SK-N-SH (cell line): ENCODE results near the gene GDAP2. TPM values are rescaled to one million over a fixed set of nuclear protein-coding genes. Genes with fewer than 3 reads are reported as not detected.

Experiments used
- CTCF ChIA-PET: fragments of 300-600, 350-600 bp; formaldehyde crosslinking; extraction: SDS; loops from one replicate; lab custom pipeline; 2021; lab: Yijun Ruan, JAX
- POLR2A ChIA-PET: fragments of 350-600 bp; sonication (Branson Sonifier 250); formaldehyde crosslinking; extraction: SDS; loops from one replicate; lab custom pipeline; 2020; ENCODE audit warnings: antibody characterized with exemption, inconsistent platforms; lab: Yijun Ruan, JAX
- DNase-seq: peaks from one replicate; pipeline ENCODE4 v3.0.0; 2012
- H2AFZ ChIP-seq: fragments of 200-600 bp; sonication (generic); 2 replicates; pipeline ENCODE4 v1.8.1; 2016; ENCODE audit warnings: antibody characterized with exemption, mild to moderate bottlenecking, low read depth
- H3F3A ChIP-seq: fragments of 200-600 bp; sonication (generic); replicated peaks from 2 replicates; pipeline ENCODE3; 2016; ENCODE audit warnings: antibody characterized with exemption, mild to moderate bottlenecking; ENCODE audit not compliant: insufficient read depth
- H3K27ac ChIP-seq, 2 experiments: fragments of 200-500 bp in 1 of 2; fragments of 200-600 bp in 1 of 2; sonication (Bioruptor generic) in 1 of 2; sonication (generic), shearing (Covaris generic) in 1 of 2; 2 replicates each; pipeline versions ENCODE4 v1.5.1 to v1.6.1; 2014 to 2016; ENCODE audit warnings: low read depth in 2 of 2, inconsistent platforms in 1 of 2, low read length in 1 of 2, mild to moderate bottlenecking in 1 of 2, mixed read lengths in 1 of 2
- H3K27me3 ChIP-seq: fragments of 200-600 bp; sonication (generic), shearing (Covaris generic); 2 replicates; pipeline ENCODE4 v1.6.1; 2016; ENCODE audit warnings: mixed run types; ENCODE audit not compliant: insufficient read depth
- H3K36me3 ChIP-seq, 2 experiments: fragments of 200-500 bp in 1 of 2; fragments of 200-600 bp in 1 of 2; sonication (Bioruptor generic) in 1 of 2; sonication (generic) in 1 of 2; replicated peaks in 1 of 2; 2 replicates each; pipeline versions ENCODE3 to v1.5.1; 2014 to 2016; ENCODE audit warnings: low read length in 1 of 2, mild to moderate bottlenecking in 1 of 2; ENCODE audit not compliant: insufficient read depth in 2 of 2, control insufficient read depth in 1 of 2
- H3K4me1 ChIP-seq, 2 experiments: fragments of 200-500 bp in 1 of 2; fragments of 200-600 bp in 1 of 2; sonication (Bioruptor generic) in 1 of 2; sonication (generic), shearing (Covaris generic) in 1 of 2; 2 replicates each; pipeline versions ENCODE4 v1.5.1 to v1.6.1; 2014 to 2016; ENCODE audit warnings: low read depth in 1 of 2, low read length in 1 of 2, mixed run types in 1 of 2; ENCODE audit not compliant: insufficient read depth in 2 of 2, control insufficient read depth in 1 of 2
- H3K4me2 ChIP-seq: fragments of 200-600 bp; sonication (generic), shearing (Covaris generic); 2 replicates; pipeline ENCODE4 v1.6.1; 2017; ENCODE audit warnings: mixed run types
- H3K4me3 ChIP-seq, 2 experiments: fragments of 200-500 bp in 1 of 2; fragments of 200-600 bp in 1 of 2; sonication (Bioruptor generic) in 1 of 2; sonication (generic), shearing (Covaris generic) in 1 of 2; 2 replicates each; pipeline versions ENCODE4 v1.5.1 to v1.8.1; 2014 to 2016; ENCODE audit warnings: low read depth in 2 of 2, inconsistent platforms in 1 of 2, low read length in 1 of 2, mild to moderate bottlenecking in 1 of 2, mixed read lengths in 1 of 2, moderate library complexity in 1 of 2
- H3K79me2 ChIP-seq: fragments of 200-600 bp; sonication (generic); 2 replicates; pipeline ENCODE4 v1.8.1; 2017; ENCODE audit warnings: mild to moderate bottlenecking; ENCODE audit not compliant: insufficient read depth
- H3K9ac ChIP-seq: fragments of 200-600 bp; sonication (generic); 2 replicates; pipeline ENCODE4 v1.6.1; 2017; ENCODE audit warnings: mixed run types
- H3K9me2 ChIP-seq: fragments of 200-600 bp; sonication (generic); 2 replicates; pipeline ENCODE4 v1.6.1; 2017; ENCODE audit warnings: mixed run types
- H3K9me3 ChIP-seq: fragments of 200-600 bp; sonication (generic); 2 replicates; pipeline ENCODE4 v1.6.1; 2017; ENCODE audit warnings: mixed run types, mild to moderate bottlenecking, moderate library complexity
- H4K20me1 ChIP-seq: fragments of 200-600 bp; sonication (generic); 2 replicates; pipeline ENCODE4 v1.6.1; 2017; ENCODE audit warnings: mild to moderate bottlenecking, mixed run types; ENCODE audit not compliant: insufficient read depth
- EZH2phosphoT487 ChIP-seq: fragments of 200-600 bp; sonication (generic); IDR thresholded peaks from 2 replicates; pipeline ENCODE4 v1.6.1; 2017; ENCODE audit warnings: low read depth, mixed run types, mild to moderate bottlenecking, antibody characterized with exemption, moderate library complexity, borderline replicate concordance
- FOXJ3 ChIP-seq: sonication (generic); formaldehyde crosslinking; IDR thresholded peaks from 2 replicates; pipeline ENCODE4 v1.5.1; 2020; ENCODE audit warnings: mild to moderate bottlenecking, missing genetic modification reagents
- GATA2 ChIP-seq: sonication (generic); formaldehyde crosslinking; IDR thresholded peaks from 2 replicates; pipeline ENCODE4 v1.5.0; 2020; ENCODE audit warnings: mild to moderate bottlenecking, missing genetic modification reagents
- MEF2A ChIP-seq: IDR thresholded peaks from 2 replicates; pipeline ENCODE4 v1.4.0; 2012; ENCODE audit warnings: low read depth, borderline replicate concordance
- MXI1 ChIP-seq: IDR thresholded peaks from 2 replicates; pipeline ENCODE4 v1.6.1; 2012; ENCODE audit warnings: mild to moderate bottlenecking, low read depth, low read length, improper control_type of control experiment
- NRF1 ChIP-seq: IDR thresholded peaks from 2 replicates; pipeline ENCODE4 v1.6.1; 2012; ENCODE audit warnings: low read depth, mild to moderate bottlenecking, low read length
- PBX3 ChIP-seq: IDR thresholded peaks from 2 replicates; pipeline ENCODE4; 2012
- RAD21 ChIP-seq: IDR thresholded peaks from 2 replicates; pipeline ENCODE4 v1.6.1; 2012; ENCODE audit warnings: mild to moderate bottlenecking, low read length
- RCOR1 ChIP-seq: fragments of 150-350 bp; IDR thresholded peaks from 2 replicates; pipeline ENCODE4 v1.6.1; 2017; ENCODE audit warnings: antibody characterized with exemption, low read length
- SIN3A ChIP-seq: IDR thresholded peaks from 2 replicates; pipeline ENCODE4 v1.6.1; 2012; ENCODE audit warnings: low read depth, mild to moderate bottlenecking, low read length, moderate library complexity, borderline replicate concordance
- USF2 ChIP-seq: fragments of 150-350 bp; IDR thresholded peaks from 2 replicates; pipeline ENCODE4 v1.6.1; 2017; ENCODE audit warnings: antibody characterized with exemption, low read length, low read depth, borderline replicate concordance
- WGBS: methylation state at CpG from one replicate; pipeline ENCODE4 v1.1.6; 2017; ENCODE audit warnings: low lambda C conversion rate; 5-methylcytosine and 5-hydroxymethylcytosine counted together
- polyA plus RNA-seq, 3 experiments: library from polyadenylated mRNA; depleted of rRNA; stranded (reverse); fragments of >200 nt; gene quantifications; 2 replicates each; pipeline ENCODE4 v1.2.3, GENCODE V29; 2012

Gene GDAP2
- polyA plus RNA-seq, 1 of the 3 experiments (the other 2 are of a cell fraction) = 5.6 TPM

GRCh38 chr1:117820096-117820495 is 109.3 kb downstream of the GDAP2 start:
- WGBS = 94% methylated on average over 2 of the region's 2 CpGs

GRCh38 chr1:117819301-117819700 is 110.1 kb downstream of the GDAP2 start:
- Histone ChIP-seq H4K20me1 (no peaks in the 10 kb centered on the region), H3K4me1 (peaks cover 15 to 32% of the 10 kb centered on the region in 2 experiments; a peak in 3 of 4 replicates), H2AFZ (no peak overlapping the region), H3K9me2 (no peaks in the 10 kb centered on the region), H3K27me3 (no peaks in the 10 kb centered on the region), H3K4me2 (no peak overlapping the region), H3F3A (peaks cover 7% of the 10 kb centered on the region), H3K79me2 (no peaks in the 10 kb centered on the region), H3K4me3 (no peak overlapping the region), H3K9me3 (no peaks in the 10 kb centered on the region), H3K9ac (no peak overlapping the region), H3K36me3 (no peaks in the 10 kb centered on the region), H3K27ac (no peak overlapping the region)
- ChIA-PET CTCF (interaction anchor here (0.6 to 1.9 kb wide), 4 partner anchors 61 to 1426 kb away, joined by 3 to 5 read pairs (median 4); no protein-coding TSS in a partner anchor), POLR2A (no interaction called here)
- WGBS = 67% methylated on average over 4 of the region's 4 CpGs
- no peak for DNase-seq
- TF ChIP-seq MXI1 = no peak
- no peak for TF ChIP-seq RAD21
- TF ChIP-seq GATA2 (CRISPR knock-in tag) = no peak

More at GRCh38 chr1:117820096-117820495, 109.3 kb downstream of the GDAP2 start:
- H2AFZ ChIP-seq = no peak overlapping the region
- no peaks in the 10 kb centered on the region for H4K20me1 ChIP-seq
- H3K9me3 ChIP-seq = no peaks in the 10 kb centered on the region
- no peak overlapping the region for H3K4me3 ChIP-seq
- TF ChIP-seq SIN3A (no peak), MEF2A (no peak)
- no peaks in the 10 kb centered on the region for H3K9me2 ChIP-seq
- ChIA-PET CTCF (interaction anchor here (0.9 to 1.9 kb wide), 4 partner anchors 62 to 752 kb away, joined by 3 to 5 read pairs (median 4); no protein-coding TSS in a partner anchor), POLR2A (no interaction called here)
- no peaks in the 10 kb centered on the region for H3K79me2 ChIP-seq
- H3K27ac ChIP-seq = peak overlapping the region in 1 of 2 experiments; percentile 60; a peak in 2 of 4 replicates
- no peaks in the 10 kb centered on the region for H3K27me3 ChIP-seq
- no peak overlapping the region for H3K9ac ChIP-seq
- H3K36me3 ChIP-seq = no peaks in the 10 kb centered on the region
- H3K4me2 ChIP-seq = no peak overlapping the region
- H3K4me1 ChIP-seq = peaks cover 17 to 29% of the 10 kb centered on the region in 2 experiments
- peaks cover 5% of the 10 kb centered on the region for H3F3A ChIP-seq
- DNase-seq = no peak

- WGBS = 95% methylated on average over 6 of the region's 8 CpGs
- no peaks in the 10 kb centered on the region for H3K9me2 ChIP-seq
- H3K36me3 ChIP-seq = no peaks in the 10 kb centered on the region
- no peaks in the 10 kb centered on the region for H3K9me3 ChIP-seq
- ChIA-PET CTCF (no interaction called here), POLR2A (no interaction called here)
- no peak overlapping the region for H3K9ac ChIP-seq
- peaks cover 7% of the 10 kb centered on the region for H3F3A ChIP-seq
- peaks cover 19 to 32% of the 10 kb centered on the region in 2 experiments; a peak in 3 of 4 replicates for H3K4me1 ChIP-seq
- no peak overlapping the region for H3K4me3 ChIP-seq
- no peak overlapping the region for H2AFZ ChIP-seq
- H3K4me2 ChIP-seq = no peak overlapping the region
- no peaks in the 10 kb centered on the region for H3K79me2 ChIP-seq
- no peaks in the 10 kb centered on the region for H3K27me3 ChIP-seq
- no peaks in the 10 kb centered on the region for H4K20me1 ChIP-seq
- H3K27ac ChIP-seq = no peak overlapping the region
- no peak for TF ChIP-seq RAD21
- no peak for TF ChIP-seq USF2
- TF ChIP-seq EZH2phosphoT487 = no peak
- TF ChIP-seq FOXJ3 = no peak
- TF ChIP-seq NRF1 = no peak
- TF ChIP-seq RCOR1 = no peak
- no peak for TF ChIP-seq PBX3
- TF ChIP-seq, all 33 proteins: peak for 0
- DNase-seq = no peak
Measured at GRCh38 chr1:117818456-117818855, 111.0 kb downstream of the GDAP2 start.
